Measurements from ENCODE around the gene MAP3K14.

GRCh38 chr17:45307290-45308015 lies 9.4 kb downstream of the MAP3K14 start:
- no peak for TF ChIP-seq EZH2 (IDR thresholded peaks at IDR 0.05)
- no peak for TF ChIP-seq YY1 (IDR thresholded peaks at IDR 0.05; ENCODE audit: extremely low read depth, insufficient replicate concordance, low read depth, low read length)

Data from HCT116 (cell line).